Common myeloid progenitor, CD34-positive (primary cell): ENCODE data around the gene CDC25A.

Experiments used
- CTCF ChIA-PET: fragments of 350-600 bp; sonication (Branson Sonifier 250); formaldehyde crosslinking; loops from one replicate; lab custom pipeline; 2021; ENCODE audit warnings: antibody characterized with exemption; lab: Charles Lee
- POLR2A ChIA-PET: fragments of 350-600 bp; sonication (Branson Sonifier 250); formaldehyde crosslinking; loops from one replicate; lab custom pipeline; 2021; ENCODE audit warnings: antibody characterized with exemption; lab: Charles Lee
- DNase-seq, 3 donors: peaks; one replicate each; pipeline versions ENCODE4 v3.0.0 to v3.0.0-alpha.2; 2013
- H3K27ac ChIP-seq, 2 experiments: 1 replicate in 1 of 2; 2 replicates in 1 of 2; pipeline ENCODE4 v1.7.0; 2013; ENCODE audit warnings: inconsistent platforms in 2 of 2, low read length in 2 of 2, mild to moderate bottlenecking in 2 of 2, low read depth in 1 of 2, moderate library complexity in 1 of 2; ENCODE audit not compliant: severe bottlenecking in 2 of 2, insufficient read depth in 1 of 2, poor library complexity in 1 of 2
- H3K27me3 ChIP-seq, 5 experiments: replicated peaks in 2 of 5; 1 replicate in 3 of 5; 2 replicates in 2 of 5; pipeline versions ENCODE4 v1.6.1 to v1.7.0; 2013; ENCODE audit warnings: low read length in 4 of 5, mild to moderate bottlenecking in 2 of 5, moderate library complexity in 2 of 5, inconsistent platforms in 1 of 5; ENCODE audit not compliant: insufficient read depth in 5 of 5, control insufficient read depth in 4 of 5
- H3K36me3 ChIP-seq, 4 experiments: 1 replicate in 2 of 4; 2 replicates in 2 of 4; pipeline versions ENCODE4 v1.6.1 to v1.7.0; 2013; ENCODE audit warnings: low read length in 3 of 4, control low read depth in 1 of 4, mild to moderate bottlenecking in 1 of 4; ENCODE audit not compliant: control insufficient read depth in 4 of 4, insufficient read depth in 4 of 4
- H3K4me1 ChIP-seq, 4 experiments: 1 replicate in 3 of 4; 2 replicates in 1 of 4; pipeline versions ENCODE4 v1.6.1 to v1.7.1; 2013; ENCODE audit warnings: low read length in 3 of 4, mild to moderate bottlenecking in 3 of 4, control low read depth in 1 of 4, inconsistent platforms in 1 of 4, moderate library complexity in 1 of 4; ENCODE audit not compliant: control insufficient read depth in 4 of 4, insufficient read depth in 4 of 4; ENCODE audit errors: control extremely low read depth in 1 of 4
- H3K4me3 ChIP-seq, 7 experiments: 1 replicate in 4 of 7; 2 replicates in 3 of 7; pipeline versions ENCODE4 v1.5.1 to v1.7.0; 2013; ENCODE audit warnings: mild to moderate bottlenecking in 7 of 7, low read length in 6 of 7, moderate library complexity in 6 of 7, inconsistent platforms in 2 of 7, low read depth in 2 of 7, control low read depth in 1 of 7; ENCODE audit not compliant: insufficient read depth in 4 of 7, control insufficient read depth in 1 of 7; ENCODE audit errors: extremely low read depth in 1 of 7
- H3K9me3 ChIP-seq, 5 experiments: 1 replicate in 4 of 5; 2 replicates in 1 of 5; pipeline versions ENCODE4 v1.6.1 to v1.7.1; 2013; ENCODE audit warnings: low read length in 4 of 5, mild to moderate bottlenecking in 2 of 5, inconsistent platforms in 1 of 5, low read depth in 1 of 5, moderate library complexity in 1 of 5; ENCODE audit not compliant: control insufficient read depth in 4 of 5, insufficient read depth in 2 of 5; ENCODE audit errors: control extremely low read depth in 1 of 5
- whole genome bisulfite sequencing: methylation state at CpG from one replicate; pipeline ENCODE4 v1.1.5; 2013; ENCODE audit not compliant: insufficient coverage; 5-methylcytosine and 5-hydroxymethylcytosine counted together

Gene CDC25A

DNA sequence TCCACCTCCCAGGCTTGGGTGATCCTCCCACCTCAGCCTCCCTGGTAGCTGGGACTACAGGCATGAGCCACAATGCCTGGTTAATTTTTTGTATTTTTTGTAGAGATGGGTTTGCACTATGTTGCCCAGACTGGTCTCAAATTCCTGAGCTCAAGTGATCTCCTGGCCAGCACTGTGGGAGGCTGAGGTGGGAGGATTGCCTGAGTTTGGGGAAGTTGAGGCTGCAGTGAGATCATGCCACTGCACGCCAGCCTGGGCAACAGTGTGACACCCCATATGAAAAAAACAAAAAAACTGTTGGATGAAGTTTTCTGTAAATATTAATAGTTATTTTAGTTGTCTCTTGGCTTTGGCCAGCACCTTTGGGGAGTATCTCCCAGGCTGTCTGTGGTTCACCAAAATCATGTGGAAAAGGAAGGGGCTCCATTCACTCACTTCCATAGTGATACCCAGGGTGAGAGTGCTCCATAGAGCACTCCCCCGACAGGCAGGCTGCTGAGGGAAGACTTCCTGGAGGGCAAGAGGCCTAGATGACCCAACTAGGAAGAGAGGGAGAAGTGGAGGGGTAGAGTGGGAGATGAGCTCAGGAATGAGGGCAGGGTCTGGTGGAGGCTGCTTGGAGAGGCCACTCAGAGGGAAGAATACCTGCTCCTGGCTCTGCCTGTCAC, 47.1 kb downstream of the CDC25A start:
- Histone ChIP-seq H3K27ac (no peak overlapping the region), H3K36me3 (no peaks in the 10 kb centered on the region), H3K9me3 (no peaks in the 10 kb centered on the region), H3K27me3 (no peaks in the 10 kb centered on the region), H3K4me1 (peaks cover 0 to 5% (median 0%) of the 10 kb centered on the region in 4 experiments), H3K4me3 (no peak overlapping the region)
- POLR2A ChIA-PET = interaction anchor here (0.5 kb wide), 1 partner anchor 52 kb away, joined by 4 read pairs; no protein-coding TSS in a partner anchor
- DNase-seq = no peak
- CTCF ChIA-PET = interaction anchor here (1.1 to 1.8 kb wide), 2 partner anchors 12 to 17 kb away, joined by 3 to 6 read pairs; no protein-coding TSS in a partner anchor
- 88% methylated on average over 1 of the region's 2 CpGs for WGBS

- Histone ChIP-seq H3K27ac (no peak overlapping the region), H3K4me1 (peaks cover 0 to 5% (median 0%) of the 10 kb centered on the region in 4 experiments), H3K36me3 (no peaks in the 10 kb centered on the region), H3K9me3 (no peaks in the 10 kb centered on the region), H3K27me3 (no peaks in the 10 kb centered on the region), H3K4me3 (no peak overlapping the region)
- DNase-seq = no peak
- ChIA-PET POLR2A (interaction anchor here (0.5 kb wide), 1 partner anchor 316 kb away, joined by 9 read pairs; no protein-coding TSS in a partner anchor), CTCF (interaction anchor here (0.5 to 1.8 kb wide), 5 partner anchors 10 to 482 kb away, joined by 3 to 6 read pairs (median 3); no protein-coding TSS in a partner anchor)
- 38% methylated on average over 5 of the region's 9 CpGs for WGBS
These were observed 47.9 kb downstream of the CDC25A start for GRCh38 chr3:48140336-48140757.

- ChIA-PET POLR2A (no interaction called here), CTCF (interaction anchor here (1.5 kb wide), 1 partner anchor 14 kb away, joined by 5 read pairs; no protein-coding TSS in a partner anchor)
- peaks cover 0 to 5% (median 0%) of the 10 kb centered on the region in 4 experiments for H3K4me1 ChIP-seq
- H3K27me3 ChIP-seq = no peaks in the 10 kb centered on the region
- DNase-seq = no peak
- no peaks in the 10 kb centered on the region for H3K36me3 ChIP-seq
- WGBS = 86% methylated on average over 7 of the region's 7 CpGs
- H3K9me3 ChIP-seq = no peaks in the 10 kb centered on the region
- H3K4me3 ChIP-seq = no peak overlapping the region
- no peak overlapping the region for H3K27ac ChIP-seq
These were observed 50.7 kb downstream of the CDC25A start for GRCh38 chr3:48137425-48137999.

DNA sequence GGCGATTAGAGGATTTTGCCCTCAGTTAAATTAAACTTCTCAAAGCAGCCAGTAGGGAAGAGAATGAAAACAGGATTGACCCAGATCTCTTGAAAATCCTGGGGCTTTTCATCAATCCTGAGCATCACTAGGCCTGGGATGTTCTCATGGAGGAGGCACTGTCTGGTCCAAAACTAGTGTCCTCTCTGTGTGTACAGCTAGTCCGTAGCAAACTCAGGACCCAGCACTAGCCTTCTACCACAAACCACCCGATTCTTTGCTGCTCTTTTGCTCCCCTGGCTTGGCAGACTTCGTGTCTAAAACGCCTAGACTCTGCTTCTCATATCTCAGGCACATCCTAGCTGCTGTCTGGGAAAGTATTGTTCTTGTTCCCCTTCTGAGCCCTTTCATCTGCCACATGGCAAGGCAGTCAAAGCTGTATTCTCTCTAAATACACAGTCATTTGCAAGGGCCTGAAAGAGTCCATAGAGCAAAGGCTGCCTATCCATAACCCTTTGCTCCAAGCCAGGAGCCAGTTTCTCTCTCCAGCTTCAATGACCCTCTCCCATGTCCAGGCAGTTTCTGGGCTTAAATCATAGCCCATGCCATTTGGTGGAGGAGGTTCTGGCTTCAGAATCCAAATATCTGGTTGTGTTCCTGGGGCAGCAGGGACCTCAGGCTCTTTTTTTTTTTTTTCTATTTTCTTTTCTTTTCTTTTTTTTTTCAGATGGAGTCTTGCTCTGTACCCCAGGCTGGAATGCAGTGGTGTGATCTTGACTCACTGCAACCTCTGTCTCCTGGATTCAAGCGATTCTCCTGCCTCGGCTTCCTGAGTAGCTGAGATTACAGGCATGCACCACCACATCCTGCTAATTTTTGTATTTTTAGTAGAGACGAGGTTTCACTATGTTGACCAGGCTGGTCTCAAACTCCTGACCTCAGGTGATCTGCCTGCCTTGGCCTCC, 52.4 kb downstream of the CDC25A start:
- Histone ChIP-seq H3K27ac (no peak overlapping the region), H3K9me3 (no peaks in the 10 kb centered on the region), H3K4me1 (peaks cover 0 to 5% (median 0%) of the 10 kb centered on the region in 4 experiments), H3K36me3 (no peaks in the 10 kb centered on the region), H3K4me3 (no peak overlapping the region), H3K27me3 (no peaks in the 10 kb centered on the region)
- no peak for DNase-seq
- ChIA-PET POLR2A (interaction anchor here (0.7 kb wide), 1 partner anchor 1210 kb away, joined by 4 read pairs; no protein-coding TSS in a partner anchor), CTCF (interaction anchor here (1.0 kb wide), 1 partner anchor 13 kb away, joined by 3 read pairs; no protein-coding TSS in a partner anchor)
- WGBS = 76% methylated on average over 7 of the region's 8 CpGs

- no peak for DNase-seq
- 91% methylated on average over 8 of the region's 8 CpGs for WGBS
- Histone ChIP-seq H3K27ac (no peak overlapping the region), H3K27me3 (no peaks in the 10 kb centered on the region), H3K9me3 (no peaks in the 10 kb centered on the region), H3K4me3 (no peak overlapping the region), H3K4me1 (peaks cover 0 to 4% (median 0%) of the 10 kb centered on the region in 4 experiments), H3K36me3 (no peaks in the 10 kb centered on the region)
- POLR2A ChIA-PET = no interaction called here
- CTCF ChIA-PET = interaction anchor here (0.6 to 1.0 kb wide), 3 partner anchors 10 to 264 kb away, joined by 3 read pairs; no protein-coding TSS in a partner anchor
These were observed 57.8 kb downstream of the CDC25A start for GRCh38 chr3:48130321-48130904.

DNA sequence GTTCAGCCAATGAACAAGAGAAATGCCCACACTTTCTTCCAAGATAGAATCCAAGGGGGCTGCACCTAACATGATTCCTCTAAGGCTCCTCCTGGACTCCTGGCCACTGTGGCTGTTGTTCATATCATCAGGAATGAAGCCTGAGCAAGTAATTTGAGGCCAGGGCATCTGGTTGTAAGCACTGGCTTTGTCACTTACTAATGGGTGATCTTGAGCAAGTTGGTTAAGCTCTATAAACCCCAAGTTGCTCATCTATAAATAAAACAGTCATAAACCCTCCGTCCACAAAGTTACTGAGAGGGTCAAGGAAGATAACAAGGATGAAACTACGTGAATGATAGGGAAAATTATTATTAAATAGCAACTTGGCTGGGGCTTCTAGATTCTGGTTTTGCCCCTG, 58.3 kb downstream of the CDC25A start:
- no peak overlapping the region for H3K4me3 ChIP-seq
- no peak for DNase-seq
- peaks cover 0 to 4% (median 0%) of the 10 kb centered on the region in 4 experiments for H3K4me1 ChIP-seq
- WGBS = no CpG with 5 or more reads among the region's 2 CpGs
- ChIA-PET POLR2A (no interaction called here), CTCF (no interaction called here)
- H3K36me3 ChIP-seq = no peaks in the 10 kb centered on the region
- no peaks in the 10 kb centered on the region for H3K9me3 ChIP-seq
- no peak overlapping the region for H3K27ac ChIP-seq
- no peaks in the 10 kb centered on the region for H3K27me3 ChIP-seq
